ENCODE measurements around the gene CACNA1C. TPM values are rescaled to one million over a fixed set of nuclear protein-coding genes. Genes with fewer than 3 reads are reported as not detected.

The CACNA1C gene
- total and polyA plus RNA-seq, 5 donors from 2014 or later, result 0.02 to 0.14 (median 0.10) TPM

- Histone ChIP-seq H3K4me3 (ENCODE audit: low read depth, low read length) (no peak overlapping the region), H3K27me3 (ENCODE audit: control insufficient read depth, insufficient read depth, low read length) (peaks cover 1% of the 10 kb centered on the region), H3K4me1 (ENCODE audit: control insufficient read depth, insufficient read depth, low read length, poor library complexity, severe bottlenecking) (no peaks in the 10 kb centered on the region), H3K9me3 (ENCODE audit: control insufficient read depth in 2 of 2, low read length in 2 of 2) (no peaks in the 10 kb centered on the region), H3K36me3 (ENCODE audit: control insufficient read depth, insufficient read depth, low read length) (no peaks in the 10 kb centered on the region), H3K27ac (ENCODE audit: insufficient read depth, low read length, poor library complexity, severe bottlenecking) (no peak overlapping the region)
- Mint-ChIP-seq H3K4me3 (no peak overlapping the region), H3K9me3 (peaks cover 0 to 4% (median 0%) of the 10 kb centered on the region in 7 donors), H3K27me3 (peaks cover 11% of the 10 kb centered on the region), H3K27ac (no peak overlapping the region), H3K36me3 (no peaks in the 10 kb centered on the region), H3K4me1 (no peaks in the 10 kb centered on the region)
- DNase-seq (no peak), ATAC-seq (ENCODE audit: low read depth in 2 of 2) (no peak)
Observed at GRCh38 chr12:2654311-2654710, 601.5 kb downstream of the CACNA1C start.

- no peaks in the 10 kb centered on the region for H3K4me1 Mint-ChIP-seq
- no peak overlapping the region for H3K27ac Mint-ChIP-seq
- H3K36me3 ChIP-seq (ENCODE audit: control insufficient read depth, insufficient read depth, low read length), result no peaks in the 10 kb centered on the region
- H3K27ac ChIP-seq (ENCODE audit: insufficient read depth, low read length, poor library complexity, severe bottlenecking), result no peak overlapping the region
- H3K9me3 ChIP-seq (ENCODE audit: control insufficient read depth in 2 of 2, low read length in 2 of 2), result no peaks in the 10 kb centered on the region
- H3K36me3 Mint-ChIP-seq, result no peaks in the 10 kb centered on the region
- H3K27me3 ChIP-seq (ENCODE audit: control insufficient read depth, insufficient read depth, low read length), result peaks cover 2% of the 10 kb centered on the region
- DNase-seq (no peak), ATAC-seq (ENCODE audit: low read depth in 2 of 2) (no peak)
- no peaks in the 10 kb centered on the region for H3K4me1 ChIP-seq (ENCODE audit: control insufficient read depth, insufficient read depth, low read length, poor library complexity, severe bottlenecking)
- peaks cover 11% of the 10 kb centered on the region for H3K27me3 Mint-ChIP-seq
- H3K4me3 ChIP-seq (ENCODE audit: low read depth, low read length), result no peak overlapping the region
- no peak overlapping the region for H3K4me3 Mint-ChIP-seq
- H3K9me3 Mint-ChIP-seq, result peaks cover 0 to 4% (median 0%) of the 10 kb centered on the region in 7 donors
Observed at GRCh38 chr12:2654741-2655140, 602.0 kb downstream of the CACNA1C start.

GRCh38 chr12:2662524-2662923 lies 609.7 kb downstream of the CACNA1C start:
- H3K36me3 Mint-ChIP-seq, result peaks cover 4% of the 10 kb centered on the region
- peaks cover 2% of the 10 kb centered on the region for H3K27me3 ChIP-seq (ENCODE audit: control insufficient read depth, insufficient read depth, low read length)
- no peaks in the 10 kb centered on the region for H3K9me3 ChIP-seq (ENCODE audit: control insufficient read depth in 2 of 2, low read length in 2 of 2)
- no peak overlapping the region for H3K27ac Mint-ChIP-seq
- ATAC-seq (ENCODE audit: low read depth in 2 of 2), result no peak
- no peak overlapping the region for H3K4me3 Mint-ChIP-seq
- peaks cover 0 to 3% (median 0%) of the 10 kb centered on the region in 7 donors for H3K9me3 Mint-ChIP-seq
- H3K27ac ChIP-seq (ENCODE audit: insufficient read depth, low read length, poor library complexity, severe bottlenecking), result no peak overlapping the region
- no peak for DNase-seq
- no peaks in the 10 kb centered on the region for H3K4me1 ChIP-seq (ENCODE audit: control insufficient read depth, insufficient read depth, low read length, poor library complexity, severe bottlenecking)
- H3K27me3 Mint-ChIP-seq, result peaks cover 24% of the 10 kb centered on the region
- no peaks in the 10 kb centered on the region for H3K36me3 ChIP-seq (ENCODE audit: control insufficient read depth, insufficient read depth, low read length)
- H3K4me1 Mint-ChIP-seq, result no peaks in the 10 kb centered on the region
- no peak overlapping the region for H3K4me3 ChIP-seq (ENCODE audit: low read depth, low read length)

- Mint-ChIP-seq H3K9me3 (no peaks in the 10 kb centered on the region), H3K27me3 (peaks cover 15% of the 10 kb centered on the region), H3K27ac (no peak overlapping the region), H3K36me3 (peaks cover 16% of the 10 kb centered on the region), H3K4me1 (no peaks in the 10 kb centered on the region), H3K4me3 (no peak overlapping the region)
- H3K27ac ChIP-seq (ENCODE audit: insufficient read depth, low read length, poor library complexity, severe bottlenecking), result no peak overlapping the region
- no peaks in the 10 kb centered on the region for H3K9me3 ChIP-seq (ENCODE audit: control insufficient read depth in 2 of 2, low read length in 2 of 2)
- H3K36me3 ChIP-seq (ENCODE audit: control insufficient read depth, insufficient read depth, low read length), result no peaks in the 10 kb centered on the region
- H3K4me3 ChIP-seq (ENCODE audit: low read depth, low read length), result no peak overlapping the region
- H3K4me1 ChIP-seq (ENCODE audit: control insufficient read depth, insufficient read depth, low read length, poor library complexity, severe bottlenecking), result no peaks in the 10 kb centered on the region
- DNase-seq (no peak), ATAC-seq (ENCODE audit: low read depth in 2 of 2) (no peak)
- no peaks in the 10 kb centered on the region for H3K27me3 ChIP-seq (ENCODE audit: control insufficient read depth, insufficient read depth, low read length)
Observed at GRCh38 chr12:2664721-2665577, 612.2 kb downstream of the CACNA1C start.

DNA sequence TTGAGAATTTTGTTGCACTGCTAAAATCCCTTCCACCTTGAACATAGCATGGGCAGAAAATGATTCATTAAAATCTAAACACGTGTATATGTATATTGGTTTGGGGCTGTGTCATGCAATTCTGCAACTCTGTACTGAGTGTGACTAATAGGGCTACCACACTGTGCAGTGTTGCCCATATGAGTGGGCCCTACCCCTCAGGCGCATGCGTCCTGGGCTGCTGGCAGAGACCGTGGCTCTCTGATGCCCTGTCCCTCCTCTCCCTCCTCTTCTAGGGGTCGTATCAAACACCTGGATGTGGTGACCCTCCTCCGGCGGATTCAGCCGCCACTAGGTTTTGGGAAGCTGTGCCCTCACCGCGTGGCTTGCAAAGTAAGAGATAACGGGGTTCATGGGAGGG lies 613.6 kb downstream of the CACNA1C start:
- ATAC-seq (ENCODE audit: low read depth in 2 of 2) (no peak), DNase-seq (no peak)
- Mint-ChIP-seq H3K9me3 (no peaks in the 10 kb centered on the region), H3K4me3 (no peak overlapping the region), H3K36me3 (peaks cover 16% of the 10 kb centered on the region), H3K4me1 (no peaks in the 10 kb centered on the region), H3K27ac (no peak overlapping the region), H3K27me3 (peaks cover 10% of the 10 kb centered on the region)
- H3K27me3 ChIP-seq (ENCODE audit: control insufficient read depth, insufficient read depth, low read length), result no peaks in the 10 kb centered on the region
- H3K36me3 ChIP-seq (ENCODE audit: control insufficient read depth, insufficient read depth, low read length), result no peaks in the 10 kb centered on the region
- no peaks in the 10 kb centered on the region for H3K4me1 ChIP-seq (ENCODE audit: control insufficient read depth, insufficient read depth, low read length, poor library complexity, severe bottlenecking)
- H3K9me3 ChIP-seq (ENCODE audit: control insufficient read depth in 2 of 2, low read length in 2 of 2), result no peaks in the 10 kb centered on the region
- H3K27ac ChIP-seq (ENCODE audit: insufficient read depth, low read length, poor library complexity, severe bottlenecking), result no peak overlapping the region
- H3K4me3 ChIP-seq (ENCODE audit: low read depth, low read length), result no peak overlapping the region

DNA sequence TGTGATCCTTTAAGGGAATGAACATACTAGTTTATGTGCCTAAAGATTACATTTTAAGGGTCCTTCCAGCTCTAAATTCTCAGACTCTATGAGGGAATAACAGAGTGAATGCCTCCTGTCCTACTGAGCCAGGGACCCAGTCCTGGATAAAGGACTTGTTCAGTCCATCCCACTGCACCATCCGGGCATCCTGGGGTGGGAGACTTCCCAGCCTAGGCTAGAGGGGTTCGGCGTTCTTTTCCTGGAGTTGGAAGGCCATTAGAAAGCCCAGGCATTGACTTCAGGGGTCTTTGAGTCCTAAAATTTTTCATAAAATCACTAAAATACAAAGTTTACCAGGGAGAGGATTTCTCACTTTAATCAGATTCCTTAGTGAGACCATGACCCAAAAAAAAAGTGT lies 614.1 kb downstream of the CACNA1C start:
- Histone ChIP-seq H3K9me3 (ENCODE audit: control insufficient read depth in 2 of 2, low read length in 2 of 2) (no peaks in the 10 kb centered on the region), H3K27me3 (ENCODE audit: control insufficient read depth, insufficient read depth, low read length) (no peaks in the 10 kb centered on the region), H3K4me1 (ENCODE audit: control insufficient read depth, insufficient read depth, low read length, poor library complexity, severe bottlenecking) (no peaks in the 10 kb centered on the region), H3K27ac (ENCODE audit: insufficient read depth, low read length, poor library complexity, severe bottlenecking) (no peak overlapping the region), H3K4me3 (ENCODE audit: low read depth, low read length) (no peak overlapping the region), H3K36me3 (ENCODE audit: control insufficient read depth, insufficient read depth, low read length) (no peaks in the 10 kb centered on the region)
- Mint-ChIP-seq H3K9me3 (no peaks in the 10 kb centered on the region), H3K4me3 (no peak overlapping the region), H3K4me1 (no peaks in the 10 kb centered on the region), H3K27ac (no peak overlapping the region), H3K36me3 (peaks cover 16% of the 10 kb centered on the region), H3K27me3 (peaks cover 10% of the 10 kb centered on the region)
- DNase-seq (no peak), ATAC-seq (ENCODE audit: low read depth in 2 of 2) (no peak)

DNA sequence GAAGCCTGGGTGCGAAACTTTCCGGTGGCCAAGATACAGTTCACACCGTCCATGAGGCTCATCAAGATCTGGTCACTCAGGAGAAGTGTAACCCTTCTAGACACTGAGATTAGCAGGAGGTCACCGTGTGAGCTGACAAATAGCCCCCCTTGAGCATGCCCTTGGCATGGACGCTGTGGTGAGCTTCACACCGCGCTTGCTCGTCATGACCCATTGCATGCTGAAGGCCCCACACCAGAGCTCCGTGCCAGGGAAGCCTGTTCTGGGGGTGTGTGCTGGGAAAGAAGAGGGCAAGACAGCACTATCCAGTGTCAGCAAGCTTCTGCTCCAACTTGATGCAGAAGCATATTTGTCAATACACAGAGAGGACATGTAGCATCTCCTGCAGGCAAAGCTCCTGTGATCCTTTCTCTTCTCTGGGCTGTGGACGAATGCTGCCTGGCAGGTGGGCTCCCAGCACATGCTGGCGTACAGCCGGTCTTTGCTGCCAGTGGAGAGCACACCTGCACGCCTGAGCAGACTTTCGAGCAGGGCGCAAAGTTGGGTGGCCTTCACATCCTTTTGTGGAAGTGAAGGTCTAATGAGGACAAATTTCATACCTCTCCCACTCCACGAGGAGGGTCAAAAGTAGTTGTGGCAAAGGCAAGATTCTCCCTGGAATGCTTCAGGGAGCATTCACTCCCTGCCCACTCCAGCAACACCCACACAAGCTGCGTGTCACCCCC lies 615.1 kb downstream of the CACNA1C start:
- H3K27ac Mint-ChIP-seq, result no peak overlapping the region
- no peak overlapping the region for H3K4me3 Mint-ChIP-seq
- Histone ChIP-seq H3K36me3 (ENCODE audit: control insufficient read depth, insufficient read depth, low read length) (no peaks in the 10 kb centered on the region), H3K27me3 (ENCODE audit: control insufficient read depth, insufficient read depth, low read length) (no peaks in the 10 kb centered on the region), H3K9me3 (ENCODE audit: control insufficient read depth in 2 of 2, low read length in 2 of 2) (no peaks in the 10 kb centered on the region), H3K4me1 (ENCODE audit: control insufficient read depth, insufficient read depth, low read length, poor library complexity, severe bottlenecking) (no peaks in the 10 kb centered on the region), H3K4me3 (ENCODE audit: low read depth, low read length) (no peak overlapping the region), H3K27ac (ENCODE audit: insufficient read depth, low read length, poor library complexity, severe bottlenecking) (no peak overlapping the region)
- H3K27me3 Mint-ChIP-seq, result peaks cover 8% of the 10 kb centered on the region
- peaks cover 16% of the 10 kb centered on the region for H3K36me3 Mint-ChIP-seq
- no peak for ATAC-seq (ENCODE audit: low read depth in 2 of 2)
- H3K9me3 Mint-ChIP-seq, result no peaks in the 10 kb centered on the region
- H3K4me1 Mint-ChIP-seq, result no peaks in the 10 kb centered on the region
- no peak for DNase-seq
